Choroid plexus epithelial cell (primary cell): ENCODE results near the gene RAC3.

ENCODE experiments used
- DNase-seq: peaks from one replicate; pipeline ENCODE4 v3.0.0-alpha.2; 2010; ENCODE audit warnings: low read depth
- H3K4me3 ChIP-seq: 2 replicates; pipeline ENCODE4 v1.5.1; 2011; ENCODE audit warnings: low read depth, mild to moderate bottlenecking, control low read depth, low read length, moderate library complexity
- TF ChIP-seq, protein P1 (sequence below): conservative IDR thresholded peaks from 2 replicates; pipeline ENCODE4 v1.5.1; 2011; ENCODE audit warnings: low read depth, mild to moderate bottlenecking, control low read depth, inconsistent platforms, low read length, moderate library complexity

The RAC3 gene

DNA sequence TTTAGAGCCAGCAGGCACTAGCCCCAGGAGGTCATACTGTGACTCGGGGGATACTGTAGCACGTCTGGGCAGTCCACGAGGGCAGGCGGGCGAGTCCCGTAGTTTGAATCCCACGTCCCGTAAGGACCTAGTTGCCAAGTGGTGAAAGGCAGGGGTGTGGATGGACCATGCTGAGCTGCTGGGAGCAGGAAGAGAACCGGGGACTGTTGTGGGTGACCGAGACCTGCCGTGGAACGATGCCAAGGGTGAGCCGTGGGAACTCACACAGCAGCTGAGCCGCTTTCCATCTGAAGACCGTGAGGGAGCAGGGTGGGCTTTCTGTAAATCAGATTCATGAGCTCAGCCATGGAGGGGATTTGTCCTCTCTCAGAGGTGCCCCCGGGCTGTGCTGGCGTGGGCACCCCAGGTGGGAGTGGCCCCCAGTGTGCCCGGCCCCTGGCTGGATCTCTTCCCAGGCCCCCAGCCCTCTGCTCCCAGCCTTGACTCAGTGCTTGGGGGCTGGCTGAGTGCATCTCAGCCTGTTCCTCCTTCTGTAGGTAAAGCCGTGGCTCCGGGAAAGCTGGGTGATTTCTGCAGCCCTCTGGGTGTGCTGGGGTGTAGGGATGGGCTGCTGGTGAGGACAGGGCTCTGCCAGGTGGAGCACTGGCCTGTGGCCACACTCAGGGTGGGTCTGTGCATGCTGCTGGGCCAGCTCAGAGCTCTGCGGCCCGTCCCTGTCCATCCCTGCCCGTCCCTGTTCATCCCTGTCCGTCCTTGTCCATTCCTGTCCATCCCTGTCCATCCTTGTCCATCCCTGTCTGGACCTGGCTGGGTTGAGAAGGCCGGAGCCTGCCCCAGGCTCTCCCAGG, 40.4 kb upstream of the RAC3 start:
- TF ChIP-seq, protein P1, sequence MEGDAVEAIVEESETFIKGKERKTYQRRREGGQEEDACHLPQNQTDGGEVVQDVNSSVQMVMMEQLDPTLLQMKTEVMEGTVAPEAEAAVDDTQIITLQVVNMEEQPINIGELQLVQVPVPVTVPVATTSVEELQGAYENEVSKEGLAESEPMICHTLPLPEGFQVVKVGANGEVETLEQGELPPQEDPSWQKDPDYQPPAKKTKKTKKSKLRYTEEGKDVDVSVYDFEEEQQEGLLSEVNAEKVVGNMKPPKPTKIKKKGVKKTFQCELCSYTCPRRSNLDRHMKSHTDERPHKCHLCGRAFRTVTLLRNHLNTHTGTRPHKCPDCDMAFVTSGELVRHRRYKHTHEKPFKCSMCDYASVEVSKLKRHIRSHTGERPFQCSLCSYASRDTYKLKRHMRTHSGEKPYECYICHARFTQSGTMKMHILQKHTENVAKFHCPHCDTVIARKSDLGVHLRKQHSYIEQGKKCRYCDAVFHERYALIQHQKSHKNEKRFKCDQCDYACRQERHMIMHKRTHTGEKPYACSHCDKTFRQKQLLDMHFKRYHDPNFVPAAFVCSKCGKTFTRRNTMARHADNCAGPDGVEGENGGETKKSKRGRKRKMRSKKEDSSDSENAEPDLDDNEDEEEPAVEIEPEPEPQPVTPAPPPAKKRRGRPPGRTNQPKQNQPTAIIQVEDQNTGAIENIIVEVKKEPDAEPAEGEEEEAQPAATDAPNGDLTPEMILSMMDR, result no peak
- no peak overlapping the region for H3K4me3 ChIP-seq

DNA sequence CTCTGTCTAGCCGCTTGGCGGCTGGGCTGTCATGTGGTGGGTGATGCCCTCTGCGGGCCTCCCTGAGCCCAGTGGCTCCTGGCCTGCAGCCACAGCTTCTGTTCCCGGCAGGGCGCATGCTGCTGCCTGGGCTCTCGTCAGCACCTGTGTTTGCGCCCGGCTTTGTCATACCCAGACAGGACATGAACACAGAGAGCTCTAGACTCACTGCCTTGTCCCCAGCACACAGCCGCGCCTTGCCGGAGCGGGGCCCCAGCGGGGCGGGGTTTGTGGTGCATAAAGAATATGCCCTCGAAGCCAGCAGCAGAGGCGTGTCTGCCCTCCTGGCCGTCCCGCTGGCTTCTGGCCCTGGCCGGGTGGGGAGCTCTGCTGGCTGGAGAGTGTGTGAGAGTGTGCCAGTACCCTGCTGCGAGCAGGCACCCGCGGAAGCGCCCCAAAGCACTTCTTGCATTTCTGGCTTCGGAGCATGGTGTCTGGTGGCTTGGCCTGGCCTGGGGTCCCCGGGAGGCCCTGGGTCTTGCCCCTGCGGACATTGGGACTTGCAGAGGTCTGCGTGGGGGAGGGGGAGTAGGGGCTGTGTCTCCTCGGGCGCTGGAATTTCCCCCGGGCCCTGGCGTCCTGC, 39.7 kb upstream of the RAC3 start:
- peak; percentile 36 for DNase-seq
- no peak overlapping the region for H3K4me3 ChIP-seq
- TF ChIP-seq, protein P1, result no peak

More for the DNA sequence above, 40.4 kb upstream of the RAC3 start:
- no peak for DNase-seq

DNA sequence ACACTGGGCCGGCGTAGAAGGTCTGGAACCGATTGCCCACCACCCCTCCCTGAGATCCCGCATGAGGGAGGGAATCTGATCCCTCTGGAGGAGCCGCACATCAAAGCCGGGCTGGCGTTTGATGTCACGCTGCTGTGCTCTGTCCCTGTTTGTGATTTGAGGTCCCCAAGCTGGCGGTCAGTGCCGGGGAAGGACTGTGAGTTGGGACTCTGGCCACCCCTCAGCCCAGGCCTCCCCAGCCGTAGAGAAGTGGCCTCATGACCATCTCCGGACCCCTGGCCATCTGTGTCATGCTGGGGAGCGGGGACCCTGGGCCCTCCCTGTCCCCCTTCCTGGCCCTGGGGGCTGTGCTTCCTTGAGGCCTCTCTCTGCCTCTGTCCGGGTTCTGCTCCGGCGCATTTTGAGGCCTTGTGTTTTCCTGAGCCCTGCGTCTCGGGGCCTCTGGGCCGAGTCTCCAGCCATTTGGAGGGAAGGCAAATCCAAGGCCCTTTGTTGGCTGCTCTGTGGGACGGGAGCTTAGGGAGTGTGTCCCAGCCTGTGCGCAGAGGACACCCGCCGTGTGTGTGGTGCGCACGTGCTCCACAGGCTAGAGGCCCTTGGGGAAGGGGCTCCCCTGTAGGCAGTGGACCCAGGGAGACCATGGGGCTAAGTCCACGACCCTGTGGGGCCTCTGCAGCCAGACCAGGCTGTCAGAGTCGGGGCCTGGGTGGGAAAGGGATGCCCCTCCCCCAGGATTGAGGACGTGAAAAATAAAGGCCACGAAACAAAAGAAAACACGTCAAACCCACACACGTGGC, 39.0 kb upstream of the RAC3 start:
- no peak for DNase-seq

DNA sequence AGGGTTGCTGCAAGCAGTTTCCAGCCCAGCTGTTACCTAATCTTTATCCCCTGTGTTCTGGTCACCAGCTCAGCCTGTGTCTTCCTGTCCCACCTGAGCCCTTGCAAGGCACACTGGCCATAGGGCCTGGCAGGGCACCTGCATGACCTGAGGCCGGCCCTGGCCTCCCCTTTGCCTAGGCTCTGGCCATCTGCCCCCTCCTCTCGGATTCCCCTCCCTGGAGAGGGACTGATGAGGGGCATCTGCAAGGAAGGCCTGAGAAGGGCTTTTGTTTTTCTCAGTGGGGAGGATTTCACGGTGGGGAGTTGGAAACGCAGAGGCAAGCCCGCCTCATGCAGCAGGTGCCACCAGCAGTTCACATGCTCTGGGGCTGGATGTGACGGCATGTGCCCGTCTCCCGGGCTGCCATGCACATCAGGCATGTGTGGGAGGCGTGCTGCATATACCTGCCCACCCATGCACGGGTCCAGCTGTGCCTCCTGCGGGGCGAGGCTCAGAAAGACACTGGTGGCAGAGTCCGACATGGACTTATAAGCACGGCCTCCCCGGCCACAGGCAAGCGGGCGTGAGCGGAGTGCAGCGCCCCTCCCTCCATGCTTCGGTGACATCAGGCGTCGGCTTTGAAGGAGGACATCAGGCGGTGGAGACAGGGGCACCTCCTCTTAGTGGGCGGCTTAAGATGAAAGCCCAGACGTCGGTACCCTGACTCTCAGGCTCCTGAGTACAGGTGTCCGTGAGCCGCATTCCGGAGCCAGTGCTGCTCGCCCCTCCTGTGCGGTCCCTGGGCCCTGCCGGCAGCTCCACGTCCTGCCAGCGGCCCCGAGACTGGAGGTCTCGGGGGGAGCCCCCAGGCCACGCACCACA, 37.5 kb upstream of the RAC3 start:
- TF ChIP-seq, protein P1, result no peak
- no peak overlapping the region for H3K4me3 ChIP-seq
- DNase-seq, result no peak

More for the DNA sequence above, 39.0 kb upstream of the RAC3 start:
- TF ChIP-seq, protein P1, result no peak
- no peak overlapping the region for H3K4me3 ChIP-seq

DNA sequence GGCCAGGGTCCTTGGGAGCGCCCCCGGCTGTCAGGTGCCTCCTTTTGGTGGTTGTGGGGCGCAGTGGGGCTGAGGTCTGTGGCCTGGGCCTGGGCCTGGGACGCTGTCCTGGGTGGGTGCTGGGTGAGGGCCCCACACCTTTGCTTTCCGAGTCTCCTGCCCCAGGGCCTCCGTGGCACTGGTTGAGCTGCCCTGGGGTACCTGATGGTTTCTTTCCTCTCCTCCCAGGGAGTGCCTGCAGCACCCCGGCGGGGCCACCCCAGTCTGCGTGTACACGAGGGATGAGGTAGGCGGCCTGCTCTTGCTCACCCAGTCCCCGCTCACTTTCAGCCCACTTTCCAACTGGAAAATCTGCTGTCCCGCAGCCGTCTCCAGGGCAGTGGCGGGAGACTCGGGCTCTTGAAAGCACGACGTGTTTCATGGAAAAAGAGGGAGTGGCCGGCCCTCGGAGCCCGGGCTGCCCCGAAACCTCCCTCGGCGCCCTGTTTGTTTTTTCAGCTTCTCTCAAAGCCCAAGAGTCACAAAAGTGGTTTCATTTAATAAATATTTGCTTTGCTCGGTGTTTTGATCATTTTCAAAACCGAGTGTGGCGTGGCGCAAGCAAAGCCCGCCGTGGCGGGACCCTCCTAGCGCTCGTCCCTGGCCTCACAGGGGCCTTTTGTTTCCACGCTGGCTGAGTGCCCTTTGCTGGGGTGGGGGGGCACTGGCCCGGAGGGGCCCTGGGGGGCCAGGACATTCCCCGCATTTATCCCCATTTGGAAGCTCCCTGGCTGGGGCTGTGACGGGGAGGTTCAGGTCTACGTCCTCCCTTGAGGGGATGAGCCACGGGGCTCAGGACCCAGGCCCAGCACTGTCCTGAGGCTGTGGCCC, 36.6 kb upstream of the RAC3 start:
- TF ChIP-seq, protein P1, result no peak
- H3K4me3 ChIP-seq, result no peak overlapping the region
- peak; percentile 17 for DNase-seq
